HepG2 (cell line): Measurements from ENCODE around the gene BABAM2. TPM values are rescaled to one million over a fixed set of nuclear protein-coding genes. Genes with fewer than 3 reads are reported as not detected.

Experiments
- ATAC-seq: fragments of 200-7000 bp; cut with Tn5 transposase; 3 replicates; pipeline ENCODE4 v1.9.1; 2020; ENCODE audit warnings: mild to moderate bottlenecking, moderate library complexity
- BruUV-seq: library from RNA; stranded (reverse); fragments of 400-500 nt; replicated peaks from 2 replicates; lab custom pipeline; 2021; lab: Mats Ljungman, UMichigan
- CTCF ChIA-PET: fragments of 300-600 bp; formaldehyde crosslinking; extraction: SDS; loops from one replicate; lab custom pipeline; 2021; ENCODE audit warnings: low total read pairs, inconsistent platforms, low intra/inter-chr PET ratio; lab: Yijun Ruan, JAX
- POLR2A ChIA-PET: fragments of 350-600 bp; sonication (Branson Sonifier 250); formaldehyde crosslinking; loops from one replicate; lab custom pipeline; 2020; ENCODE audit warnings: antibody characterized with exemption, inconsistent platforms; lab: Yijun Ruan, JAX
- DNase-seq: peaks from one replicate; pipeline ENCODE4 v3.0.0-alpha.2; 2015; ENCODE audit warnings: low spot score
- FAIRE-seq: peaks from 3 replicates; lab custom pipeline; 2011; peaks lifted over from hg19 to GRCh38; lab: Jason Lieb, UNC
- H2AFZ ChIP-seq: one replicate; pipeline ENCODE4 v1.6.1; 2011; ENCODE audit warnings: low read length, inconsistent platforms
- H3K27ac ChIP-seq: fragments of 300-600 bp; 3 replicates; pipeline ENCODE4 v1.8.0; 2011; ENCODE audit warnings: mixed run types, mild to moderate bottlenecking, mixed read lengths, low read length, inconsistent platforms; ENCODE audit not compliant: insufficient read depth; ENCODE audit errors: extremely low read length
- H3K27me3 ChIP-seq, 2 experiments: fragments of 200-600 bp in 1 of 2; 2 replicates in 1 of 2; 3 replicates in 1 of 2; pipeline versions ENCODE4 v1.6.0 to v1.8.0; 2011; ENCODE audit warnings: low read length in 2 of 2, mild to moderate bottlenecking in 2 of 2, moderate library complexity in 2 of 2, inconsistent platforms in 1 of 2; ENCODE audit not compliant: insufficient read depth in 2 of 2, control insufficient read depth in 1 of 2
- H3K36me3 ChIP-seq, 2 experiments: fragments of 200-600 bp in 1 of 2; replicated peaks in 1 of 2; 2 replicates in 1 of 2; 3 replicates in 1 of 2; pipeline versions ENCODE4 v1.5.1 to v1.8.0; 2011; ENCODE audit warnings: low read length in 2 of 2, inconsistent platforms in 1 of 2; ENCODE audit not compliant: insufficient read depth in 2 of 2, control insufficient read depth in 1 of 2
- H3K4me1 ChIP-seq: 2 replicates; pipeline ENCODE4 v1.5.1; 2012; ENCODE audit warnings: low read length, inconsistent platforms; ENCODE audit not compliant: insufficient read depth
- H3K4me2 ChIP-seq: 2 replicates; pipeline ENCODE4 v1.6.0; 2011; ENCODE audit warnings: low read depth, low read length, inconsistent platforms
- H3K4me3 ChIP-seq, 3 experiments: fragments of 200-600 bp in 1 of 3; sonication (generic), shearing (Covaris generic) in 1 of 3; replicated peaks in 1 of 3; 2 replicates each; pipeline ENCODE4 v1.5.1; 2011 to 2016; ENCODE audit warnings: low read length in 3 of 3, inconsistent platforms in 2 of 3, low read depth in 2 of 3, mild to moderate bottlenecking in 2 of 3, control low read depth in 1 of 3, mixed read lengths in 1 of 3; ENCODE audit not compliant: insufficient read depth in 1 of 3
- H3K79me2 ChIP-seq: one replicate; pipeline ENCODE4 v1.6.1; 2011; ENCODE audit warnings: low read length, inconsistent platforms; ENCODE audit not compliant: insufficient read depth
- H3K9ac ChIP-seq: 2 replicates; pipeline ENCODE4 v1.6.0; 2011; ENCODE audit warnings: mild to moderate bottlenecking, low read depth, low read length, inconsistent platforms; ENCODE audit not compliant: insufficient read depth
- H3K9me3 ChIP-seq: 2 replicates; pipeline ENCODE4 v1.5.1; 2012; ENCODE audit warnings: mild to moderate bottlenecking, low read length
- H4K20me1 ChIP-seq: 2 replicates; pipeline ENCODE4 v1.6.0; 2011; ENCODE audit warnings: inconsistent platforms, mild to moderate bottlenecking, low read length, moderate library complexity; ENCODE audit not compliant: insufficient read depth
- ARID2 ChIP-seq: sonication (generic); formaldehyde crosslinking; IDR thresholded peaks from 2 replicates; pipeline ENCODE4 v1.8.1; 2022; ENCODE audit warnings: mild to moderate bottlenecking, missing genetic modification reagents, borderline replicate concordance
- ATF2 ChIP-seq: sonication (generic); formaldehyde crosslinking; IDR thresholded peaks from 2 replicates; pipeline ENCODE4 v1.4.0; 2020; ENCODE audit warnings: missing genetic modification reagents
- HOXA9 ChIP-seq: sonication (generic); formaldehyde crosslinking; IDR thresholded peaks from 2 replicates; pipeline ENCODE4 v1.8.1; 2022; ENCODE audit warnings: missing genetic modification reagents, mild to moderate bottlenecking, moderate library complexity, borderline replicate concordance
- NR2F2 ChIP-seq: IDR thresholded peaks from 2 replicates; pipeline ENCODE4 v1.6.1; 2012; ENCODE audit warnings: low read depth, inconsistent platforms, borderline replicate concordance
- PRPF4 ChIP-seq: fragments of 200-400 bp; formaldehyde crosslinking; IDR thresholded peaks from 2 replicates; pipeline ENCODE4 v1.6.1; 2016; ENCODE audit warnings: low read length, low read depth; ENCODE audit not compliant: poor library complexity, severe bottlenecking
- SMAD1 ChIP-seq: sonication (generic); formaldehyde crosslinking; IDR thresholded peaks from 2 replicates; pipeline ENCODE4 v1.4.0; 2020; ENCODE audit warnings: missing genetic modification reagents, low read depth, mild to moderate bottlenecking, borderline replicate concordance
- ZFP36L1 ChIP-seq: sonication (generic); formaldehyde crosslinking; IDR thresholded peaks from 2 replicates; pipeline ENCODE4 v1.8.0; 2022; ENCODE audit warnings: mild to moderate bottlenecking, missing genetic modification reagents, moderate library complexity
- ZNF136 ChIP-seq: sonication (generic); formaldehyde crosslinking; IDR thresholded peaks from 2 replicates; pipeline ENCODE4 v1.8.1; 2022; ENCODE audit warnings: low read depth, mild to moderate bottlenecking, moderate library complexity, missing genetic modification reagents
- ZNF296 ChIP-seq: sonication (generic); formaldehyde crosslinking; conservative IDR thresholded peaks from 2 replicates; pipeline ENCODE4 v1.5.0; 2020; ENCODE audit warnings: mild to moderate bottlenecking, missing genetic modification reagents
- ZNF44 ChIP-seq: sonication (generic); formaldehyde crosslinking; IDR thresholded peaks from 2 replicates; pipeline ENCODE4 v1.5.1; 2020; ENCODE audit warnings: mild to moderate bottlenecking, missing genetic modification reagents
- ZNF446 ChIP-seq: sonication (generic); formaldehyde crosslinking; IDR thresholded peaks from 2 replicates; pipeline ENCODE4 v1.5.0; 2020; ENCODE audit warnings: mild to moderate bottlenecking, missing genetic modification reagents
- ZNF550 ChIP-seq: sonication (generic); formaldehyde crosslinking; IDR thresholded peaks from 2 replicates; pipeline ENCODE4 v1.4.0; 2020; ENCODE audit warnings: mild to moderate bottlenecking, missing genetic modification reagents, borderline replicate concordance
- ZNF577 ChIP-seq: sonication (generic); formaldehyde crosslinking; IDR thresholded peaks from 2 replicates; pipeline ENCODE4 v1.4.0; 2020; ENCODE audit warnings: mild to moderate bottlenecking, low read depth, missing genetic modification reagents, borderline replicate concordance
- ZNF883 ChIP-seq: sonication (generic); formaldehyde crosslinking; IDR thresholded peaks from 2 replicates; pipeline ENCODE4 v1.5.1; 2020; ENCODE audit warnings: mild to moderate bottlenecking, missing genetic modification reagents; ENCODE audit errors: not compliant biosample characterization
- ZXDC ChIP-seq: sonication (generic); formaldehyde crosslinking; IDR thresholded peaks from 2 replicates; pipeline ENCODE4 v1.5.0; 2020; ENCODE audit warnings: mild to moderate bottlenecking, missing genetic modification reagents
- WGBS: methylation state at CpG from one replicate; pipeline ENCODE4 v1.1.6; 2017; ENCODE audit warnings: low lambda C conversion rate; 5-methylcytosine and 5-hydroxymethylcytosine counted together
- in situ Hi-C: cut with HindIII; loops from 2 replicates; pipeline ENCODE4 v1.10.0; 2017; ENCODE audit warnings: low pct_unique_long_range_greater_than_20kb; ENCODE audit not compliant: extremely low pct_ligation_motif_present
- intact Hi-C: fragments of 100-400 bp; cut with micrococcal nuclease; formaldehyde crosslinking; loops from one replicate; pipeline ENCODE4 v1.10.0; 2022; ENCODE audit not compliant: unreplicated experiment
- polyA plus RNA-seq, 8 experiments: library from polyadenylated mRNA; depleted of rRNA in 3 of 8; stranded (reverse) in 7 of 8; unstranded in 1 of 8; fragments of >200 nt; fragmentation: Illumina TruSeq in 4 of 8; extraction: Trizol in 4 of 8; gene quantifications; 2 replicates each; pipeline versions ENCODE4 v1.2.1 to v1.2.3, GENCODE V29; 2011 to 2016; ENCODE audit warnings: low read depth in 4 of 8, missing spikeins in 1 of 8, mixed read lengths in 1 of 8; ENCODE audit not compliant: insufficient read depth in 1 of 8
- total RNA-seq, 5 experiments: library from RNA; depleted of rRNA; stranded (reverse); fragments of >200 nt; fragmentation: Illumina TruSeq; extraction: Trizol; gene quantifications; 2 replicates each; pipeline ENCODE4 v1.2.3, GENCODE V29; 2016; ENCODE audit warnings: low read depth in 1 of 5
- TF ChIP-seq, protein P1 (sequence below): sonication (generic); formaldehyde crosslinking; IDR thresholded peaks from 2 replicates; pipeline ENCODE4 v1.9.0; 2021; ENCODE audit warnings: missing genetic modification reagents, mild to moderate bottlenecking, borderline replicate concordance

Gene BABAM2
- total and polyA plus RNA-seq, 2 of the 13 experiments (the other 11 are each of a cell fraction or from before 2014, with no cell fraction given): 24.9 to 28.0 TPM

DNA sequence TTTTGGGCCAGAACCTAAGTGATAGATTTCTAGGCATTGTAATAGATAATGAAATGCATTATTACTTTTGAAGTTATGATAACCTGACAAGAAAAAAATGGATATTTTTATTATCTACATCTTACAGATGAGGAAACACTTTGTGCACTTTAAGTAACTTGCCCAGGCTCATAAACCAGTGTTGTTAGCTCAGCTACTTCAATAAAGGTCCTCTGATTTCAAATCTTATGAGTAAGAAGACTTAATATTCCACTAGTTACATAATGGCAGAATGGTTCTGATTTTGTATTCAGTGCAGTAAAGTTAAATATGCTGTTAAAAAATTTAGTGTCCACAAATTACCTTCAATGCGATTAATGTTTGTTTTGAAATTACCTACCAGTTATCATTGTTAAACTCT is 199.0 kb downstream of the BABAM2 start:
- FAIRE-seq: no peak
- Histone ChIP-seq H3K27ac (no peak overlapping the region), H3K4me1 (no peaks in the 10 kb centered on the region), H3K79me2 (no peaks in the 10 kb centered on the region), H2AFZ (no peak overlapping the region), H3K9me3 (no peaks in the 10 kb centered on the region), H3K9ac (no peak overlapping the region), H3K4me2 (no peak overlapping the region), H3K4me3 (no peak overlapping the region), H3K36me3 (no peaks in the 10 kb centered on the region), H3K27me3 (no peaks in the 10 kb centered on the region), H4K20me1 (no peaks in the 10 kb centered on the region)
- ATAC-seq: no peak
- intact Hi-C loops (no loop called here), in situ Hi-C loops (no loop called here)
- TF ChIP-seq ZNF446: no peak
- TF ChIP-seq PRPF4: no peak
- TF ChIP-seq, protein P1, sequence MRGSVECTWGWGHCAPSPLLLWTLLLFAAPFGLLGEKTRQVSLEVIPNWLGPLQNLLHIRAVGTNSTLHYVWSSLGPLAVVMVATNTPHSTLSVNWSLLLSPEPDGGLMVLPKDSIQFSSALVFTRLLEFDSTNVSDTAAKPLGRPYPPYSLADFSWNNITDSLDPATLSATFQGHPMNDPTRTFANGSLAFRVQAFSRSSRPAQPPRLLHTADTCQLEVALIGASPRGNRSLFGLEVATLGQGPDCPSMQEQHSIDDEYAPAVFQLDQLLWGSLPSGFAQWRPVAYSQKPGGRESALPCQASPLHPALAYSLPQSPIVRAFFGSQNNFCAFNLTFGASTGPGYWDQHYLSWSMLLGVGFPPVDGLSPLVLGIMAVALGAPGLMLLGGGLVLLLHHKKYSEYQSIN (CRISPR knock-in tag): no peak
- TF ChIP-seq ZNF577 (CRISPR knock-in tag): no peak
- TF ChIP-seq ZNF136 (CRISPR knock-in tag): no peak
- no peak for TF ChIP-seq ZFP36L1 (CRISPR knock-in tag)
- TF ChIP-seq SMAD1 (CRISPR knock-in tag): no peak
- no peak for TF ChIP-seq ZNF550 (CRISPR knock-in tag)
- TF ChIP-seq ZNF883 (CRISPR knock-in tag): no peak
- no peak for TF ChIP-seq ZXDC (CRISPR knock-in tag)
- TF ChIP-seq NR2F2: no peak
- no peak for TF ChIP-seq HOXA9 (CRISPR knock-in tag)
- TF ChIP-seq ZNF296 (CRISPR knock-in tag): no peak
- no peak for TF ChIP-seq ZNF44 (CRISPR knock-in tag)
- TF ChIP-seq ATF2: no peak
- TF ChIP-seq ARID2 (CRISPR knock-in tag): no peak
- no TSS peak for BruUV-seq
- 96% methylated on average over 1 of the region's 1 CpG for WGBS
- POLR2A ChIA-PET: no interaction called here
- CTCF ChIA-PET: no interaction called here
- DNase-seq: no peak
